IMR-90 (cell line): ENCODE measurements around the gene SEL1L3. TPM values are rescaled to one million over a fixed set of nuclear protein-coding genes. Genes with fewer than 3 reads are reported as not detected.

Experiments
- ATAC-seq: fragments of 200-7000 bp; cut with Tn5 transposase; 2 replicates; pipeline ENCODE4 v1.9.1; 2020; ENCODE audit warnings: low read depth, mild to moderate bottlenecking, moderate library complexity
- BruUV-seq: library from RNA; stranded (reverse); fragments of 400-500 nt; replicated peaks from 2 replicates; lab custom pipeline; 2021; lab: Mats Ljungman, UMichigan
- CTCF ChIA-PET: fragments of 300-600 bp; formaldehyde crosslinking; extraction: SDS; loops from one replicate; lab custom pipeline; 2021; ENCODE audit warnings: antibody characterized with exemption; lab: Yijun Ruan, JAX
- POLR2A ChIA-PET: fragments of 300-600 bp; sonication (Branson Sonifier 250); formaldehyde crosslinking; loops from one replicate; lab custom pipeline; 2022; ENCODE audit warnings: antibody characterized with exemption; ENCODE audit not compliant: unreplicated experiment; lab: Charles Lee
- DNase-seq: peaks from one replicate; pipeline ENCODE4 v3.0.0; 2013
- H2AFZ ChIP-seq: replicated peaks from 2 replicates; pipeline ENCODE3; 2013; ENCODE audit warnings: low read length, mild to moderate bottlenecking; ENCODE audit not compliant: poor library complexity
- H2AK5ac ChIP-seq: 2 replicates; pipeline ENCODE4 v1.6.1; 2013; ENCODE audit warnings: low read depth, low read length, inconsistent platforms
- H2AK9ac ChIP-seq: replicated peaks from 2 replicates; pipeline ENCODE3; 2013; ENCODE audit warnings: mild to moderate bottlenecking, low read depth, low read length, moderate library complexity; ENCODE audit not compliant: poor library complexity
- H2BK120ac ChIP-seq: 2 replicates; pipeline ENCODE4 v1.6.1; 2013; ENCODE audit warnings: low read depth, low read length, inconsistent platforms
- H2BK15ac ChIP-seq: 3 replicates; pipeline ENCODE4 v1.6.1; 2013; ENCODE audit warnings: low read depth, low read length, inconsistent platforms
- H2BK20ac ChIP-seq: 2 replicates; pipeline ENCODE4 v1.6.1; 2013; ENCODE audit warnings: low read depth, mild to moderate bottlenecking, inconsistent platforms, low read length, moderate library complexity
- H2BK5ac ChIP-seq: 2 replicates; pipeline ENCODE4 v1.6.1; 2013; ENCODE audit warnings: mild to moderate bottlenecking, low read depth, low read length, inconsistent platforms; ENCODE audit not compliant: poor library complexity, severe bottlenecking
- H3K14ac ChIP-seq: replicated peaks from 2 replicates; pipeline ENCODE4 v1.6.1; 2013; ENCODE audit warnings: low read depth, low read length, inconsistent platforms
- H3K18ac ChIP-seq: 2 replicates; pipeline ENCODE4 v1.6.1; 2013; ENCODE audit warnings: low read depth, low read length, control low read depth
- H3K23ac ChIP-seq: 2 replicates; pipeline ENCODE4 v1.6.1; 2013; ENCODE audit warnings: low read depth, low read length, inconsistent platforms
- H3K27ac ChIP-seq: 2 replicates; pipeline ENCODE4 v1.5.1; 2013; ENCODE audit warnings: mild to moderate bottlenecking, control low read depth, low read length; ENCODE audit not compliant: insufficient read depth
- H3K27me3 ChIP-seq: 2 replicates; pipeline ENCODE4 v1.6.1; 2013; ENCODE audit warnings: low read length; ENCODE audit not compliant: control insufficient read depth, insufficient read depth
- H3K36me3 ChIP-seq: 2 replicates; pipeline ENCODE4 v1.6.1; 2013; ENCODE audit warnings: low read length, mixed read lengths; ENCODE audit not compliant: control insufficient read depth, insufficient read depth
- H3K4ac ChIP-seq: 2 replicates; pipeline ENCODE4 v1.6.1; 2013; ENCODE audit warnings: low read depth, low read length, inconsistent platforms
- H3K4me1 ChIP-seq: 2 replicates; pipeline ENCODE4 v1.6.1; 2013; ENCODE audit warnings: low read length, mixed read lengths; ENCODE audit not compliant: control insufficient read depth, insufficient read depth
- H3K4me2 ChIP-seq: 2 replicates; pipeline ENCODE4 v1.6.1; 2013; ENCODE audit warnings: low read depth, mild to moderate bottlenecking, control low read depth, low read length, moderate library complexity
- H3K4me3 ChIP-seq: 2 replicates; pipeline ENCODE4 v1.5.1; 2013; ENCODE audit warnings: low read depth, mild to moderate bottlenecking, control low read depth, low read length, moderate library complexity; ENCODE audit not compliant: insufficient read depth
- H3K56ac ChIP-seq: 2 replicates; pipeline ENCODE4 v1.6.1; 2013; ENCODE audit warnings: low read length, inconsistent platforms; ENCODE audit not compliant: insufficient read depth; ENCODE audit errors: extremely low read depth
- H3K79me1 ChIP-seq, 2 experiments: 2 replicates each; pipeline ENCODE4 v1.6.1; 2013; ENCODE audit warnings: low read length in 2 of 2, inconsistent platforms in 1 of 2, low read depth in 1 of 2
- H3K9ac ChIP-seq: 2 replicates; pipeline ENCODE4 v1.6.1; 2013; ENCODE audit warnings: low read depth, low read length, control low read depth
- H3K9me1 ChIP-seq: 2 replicates; pipeline ENCODE4 v1.6.1; 2013; ENCODE audit warnings: low read length, inconsistent platforms; ENCODE audit not compliant: insufficient read depth
- H3K9me3 ChIP-seq: 2 replicates; pipeline ENCODE4 v1.6.1; 2013; ENCODE audit warnings: low read length; ENCODE audit not compliant: control insufficient read depth, insufficient read depth
- H4K20me1 ChIP-seq: 2 replicates; pipeline ENCODE4 v1.6.1; 2013; ENCODE audit warnings: low read length, inconsistent platforms; ENCODE audit not compliant: insufficient read depth
- H4K5ac ChIP-seq: 2 replicates; pipeline ENCODE4 v1.6.1; 2013; ENCODE audit warnings: mild to moderate bottlenecking, low read depth, low read length, control low read depth
- H4K8ac ChIP-seq, 2 experiments: 2 replicates each; pipeline ENCODE4 v1.6.1; 2013; ENCODE audit warnings: low read depth in 2 of 2, low read length in 2 of 2, control low read depth in 1 of 2, inconsistent platforms in 1 of 2
- H4K91ac ChIP-seq: 2 replicates; pipeline ENCODE4 v1.6.1; 2013; ENCODE audit warnings: low read depth, low read length, inconsistent platforms; ENCODE audit not compliant: insufficient read depth
- BHLHE40 ChIP-seq: fragments of 150-350 bp; IDR thresholded peaks from 2 replicates; pipeline ENCODE4 v1.6.1; 2016; ENCODE audit warnings: mild to moderate bottlenecking, low read depth, low read length
- CEBPB ChIP-seq: IDR thresholded peaks from 2 replicates; pipeline ENCODE4 v1.6.1; 2012; ENCODE audit warnings: low read depth, low read length, improper control_type of control experiment
- CHD1 ChIP-seq: IDR thresholded peaks from 2 replicates; pipeline ENCODE4 v1.6.1; 2012; ENCODE audit warnings: low read depth, low read length, improper control_type of control experiment
- FOS ChIP-seq: fragments of 150-350 bp; IDR thresholded peaks from 2 replicates; pipeline ENCODE4 v1.6.1; 2016; ENCODE audit warnings: low read depth, low read length
- MAFK ChIP-seq: IDR thresholded peaks from 2 replicates; pipeline ENCODE4 v1.6.1; 2012; ENCODE audit warnings: low read depth, low read length, improper control_type of control experiment
- MAZ ChIP-seq: IDR thresholded peaks from 2 replicates; pipeline ENCODE4 v1.6.1; 2012; ENCODE audit warnings: low read depth, mild to moderate bottlenecking, low read length, improper control_type of control experiment, moderate library complexity, borderline replicate concordance
- MXI1 ChIP-seq: IDR thresholded peaks from 2 replicates; pipeline ENCODE4 v1.6.1; 2012; ENCODE audit warnings: low read depth, mild to moderate bottlenecking, low read length, moderate library complexity, borderline replicate concordance
- POLR2A ChIP-seq: IDR thresholded peaks from 2 replicates; pipeline ENCODE4 v1.6.1; 2012; ENCODE audit warnings: mild to moderate bottlenecking, low read depth, low read length
- RAD21 ChIP-seq: IDR thresholded peaks from 2 replicates; pipeline ENCODE4 v1.6.1; 2012; ENCODE audit warnings: low read length, improper control_type of control experiment
- RCOR1 ChIP-seq: IDR thresholded peaks from 2 replicates; pipeline ENCODE4 v1.6.1; 2012; ENCODE audit warnings: mild to moderate bottlenecking, low read length, improper control_type of control experiment; ENCODE audit not compliant: insufficient replicate concordance
- RFX5 ChIP-seq: IDR thresholded peaks from 2 replicates; pipeline ENCODE4 v1.8.0; 2012; ENCODE audit warnings: low read depth, mild to moderate bottlenecking, low read length, moderate library complexity
- SMC3 ChIP-seq: fragments of 150-350 bp; IDR thresholded peaks from 2 replicates; pipeline ENCODE4 v1.6.1; 2016; ENCODE audit warnings: low read depth, mild to moderate bottlenecking, antibody characterized with exemption, low read length, moderate library complexity
- WGBS, 2 experiments: methylation state at CpG; one replicate each; pipeline versions ENCODE4 v1.1.5 to v1.1.7; 2013; ENCODE audit warnings: missing lambda C conversion rate in 2 of 2; ENCODE audit not compliant: insufficient read length in 1 of 2; ENCODE audit errors: extremely low coverage in 2 of 2; 5-methylcytosine and 5-hydroxymethylcytosine counted together
- dilution Hi-C: fragments of 300-500 bp; cut with HindIII; formaldehyde crosslinking; loops from one replicate; pipeline ENCODE4 v1.14.3; 2018; ENCODE audit warnings: low sequenced_read_pairs; ENCODE audit not compliant: unreplicated experiment
- in situ Hi-C: fragments of 300-500 bp; cut with MboI; formaldehyde crosslinking; loops from 3 replicates; pipeline ENCODE4 v1.14.3; 2019; ENCODE audit warnings: low sequenced_read_pairs, inconsistent platforms, mixed read lengths
- intact Hi-C: fragments of 100-400 bp; cut with micrococcal nuclease; formaldehyde crosslinking; loops from 2 replicates; pipeline ENCODE4 v1.10.0; 2022
- polyA plus RNA-seq, 3 experiments: library from polyadenylated mRNA; depleted of rRNA; stranded (reverse); fragments of >200 nt; gene quantifications; 2 replicates each; pipeline ENCODE4 v1.2.3, GENCODE V29; 2012; ENCODE audit warnings: low replicate concordance in 1 of 3
- total RNA-seq: library from RNA; depleted of rRNA; stranded (reverse); fragments of >200 nt; gene quantifications from 2 replicates; pipeline ENCODE4 v1.2.3, GENCODE V29; 2012
- TF ChIP-seq, protein P1 (sequence below): conservative IDR thresholded peaks from 2 replicates; pipeline ENCODE4 v1.5.1; 2012; ENCODE audit warnings: mild to moderate bottlenecking, low read depth, low read length, improper control_type of control experiment
- TF ChIP-seq, protein P2 (sequence below): fragments of 150-350 bp; IDR thresholded peaks from 2 replicates; pipeline ENCODE4 v1.6.1; 2016; ENCODE audit warnings: low read depth, mild to moderate bottlenecking, low read length, moderate library complexity, borderline replicate concordance
- TF ChIP-seq, protein P3 (sequence below): fragments of 150-350 bp; IDR thresholded peaks from 2 replicates; pipeline ENCODE4 v1.6.1; 2017; ENCODE audit warnings: mild to moderate bottlenecking, antibody characterized with exemption, low read length, low read depth

The SEL1L3 gene
- total and polyA plus RNA-seq, 2 of the 4 experiments (the other 2 are of a cell fraction), result 16.4 to 43.7 TPM

GRCh38 chr4:25872851-25873631 lies 10.3 kb upstream of the SEL1L3 start:
- Histone ChIP-seq H3K27ac (no peak overlapping the region), H4K8ac (no peak overlapping the region), H3K4me2 (no peak overlapping the region), H3K4me3 (no peak overlapping the region), H2BK120ac (no peak overlapping the region), H2AFZ (no peak overlapping the region), H3K4me1 (peaks cover 5% of the 10 kb centered on the region), H2BK5ac (no peak overlapping the region), H2AK9ac (no peak overlapping the region), H3K18ac (no peak overlapping the region), H4K91ac (no peak overlapping the region), H3K4ac (no peak overlapping the region), H3K9me1 (no peaks in the 10 kb centered on the region), H3K9me3 (peaks cover 3% of the 10 kb centered on the region; the same call in 1 of the 2 replicates), H3K9ac (no peak overlapping the region), H3K36me3 (no peaks in the 10 kb centered on the region), H3K56ac (no peak overlapping the region), H4K5ac (no peak overlapping the region), H4K20me1 (no peaks in the 10 kb centered on the region), H3K27me3 (no peaks in the 10 kb centered on the region), H3K14ac (no peak overlapping the region), H2BK15ac (no peak overlapping the region), H2BK20ac (no peak overlapping the region), H3K23ac (no peak overlapping the region), H3K79me1 (no peaks in the 10 kb centered on the region), H2AK5ac (no peak overlapping the region)
- no TSS peak for BruUV-seq
- WGBS, 2 experiments, result 84% methylated on average over 3 of the region's 13 CpGs; no CpG with 5 or more reads in 1 of the 2 experiments
- ChIA-PET CTCF (interaction anchor here (0.9 kb wide), 1 partner anchor 10 kb away, joined by 3 read pairs; no protein-coding TSS in a partner anchor), POLR2A (no interaction called here)
- in situ Hi-C loops, result no loop called here
- no peak for ATAC-seq
- no peak for DNase-seq
- dilution Hi-C loops, result no loop called here
- intact Hi-C loops, result no loop called here
- TF ChIP-seq, protein P1, sequence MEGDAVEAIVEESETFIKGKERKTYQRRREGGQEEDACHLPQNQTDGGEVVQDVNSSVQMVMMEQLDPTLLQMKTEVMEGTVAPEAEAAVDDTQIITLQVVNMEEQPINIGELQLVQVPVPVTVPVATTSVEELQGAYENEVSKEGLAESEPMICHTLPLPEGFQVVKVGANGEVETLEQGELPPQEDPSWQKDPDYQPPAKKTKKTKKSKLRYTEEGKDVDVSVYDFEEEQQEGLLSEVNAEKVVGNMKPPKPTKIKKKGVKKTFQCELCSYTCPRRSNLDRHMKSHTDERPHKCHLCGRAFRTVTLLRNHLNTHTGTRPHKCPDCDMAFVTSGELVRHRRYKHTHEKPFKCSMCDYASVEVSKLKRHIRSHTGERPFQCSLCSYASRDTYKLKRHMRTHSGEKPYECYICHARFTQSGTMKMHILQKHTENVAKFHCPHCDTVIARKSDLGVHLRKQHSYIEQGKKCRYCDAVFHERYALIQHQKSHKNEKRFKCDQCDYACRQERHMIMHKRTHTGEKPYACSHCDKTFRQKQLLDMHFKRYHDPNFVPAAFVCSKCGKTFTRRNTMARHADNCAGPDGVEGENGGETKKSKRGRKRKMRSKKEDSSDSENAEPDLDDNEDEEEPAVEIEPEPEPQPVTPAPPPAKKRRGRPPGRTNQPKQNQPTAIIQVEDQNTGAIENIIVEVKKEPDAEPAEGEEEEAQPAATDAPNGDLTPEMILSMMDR, result no peak
- no peak for TF ChIP-seq RFX5
- TF ChIP-seq RCOR1, result no peak
- no peak for TF ChIP-seq RAD21
- TF ChIP-seq, protein P2, sequence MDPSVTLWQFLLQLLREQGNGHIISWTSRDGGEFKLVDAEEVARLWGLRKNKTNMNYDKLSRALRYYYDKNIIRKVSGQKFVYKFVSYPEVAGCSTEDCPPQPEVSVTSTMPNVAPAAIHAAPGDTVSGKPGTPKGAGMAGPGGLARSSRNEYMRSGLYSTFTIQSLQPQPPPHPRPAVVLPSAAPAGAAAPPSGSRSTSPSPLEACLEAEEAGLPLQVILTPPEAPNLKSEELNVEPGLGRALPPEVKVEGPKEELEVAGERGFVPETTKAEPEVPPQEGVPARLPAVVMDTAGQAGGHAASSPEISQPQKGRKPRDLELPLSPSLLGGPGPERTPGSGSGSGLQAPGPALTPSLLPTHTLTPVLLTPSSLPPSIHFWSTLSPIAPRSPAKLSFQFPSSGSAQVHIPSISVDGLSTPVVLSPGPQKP, result no peak
- TF ChIP-seq, protein P3, sequence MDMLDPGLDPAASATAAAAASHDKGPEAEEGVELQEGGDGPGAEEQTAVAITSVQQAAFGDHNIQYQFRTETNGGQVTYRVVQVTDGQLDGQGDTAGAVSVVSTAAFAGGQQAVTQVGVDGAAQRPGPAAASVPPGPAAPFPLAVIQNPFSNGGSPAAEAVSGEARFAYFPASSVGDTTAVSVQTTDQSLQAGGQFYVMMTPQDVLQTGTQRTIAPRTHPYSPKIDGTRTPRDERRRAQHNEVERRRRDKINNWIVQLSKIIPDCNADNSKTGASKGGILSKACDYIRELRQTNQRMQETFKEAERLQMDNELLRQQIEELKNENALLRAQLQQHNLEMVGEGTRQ, result no peak
- TF ChIP-seq POLR2A, result no peak
- TF ChIP-seq MAZ, result no peak
- TF ChIP-seq CEBPB, result no peak
- TF ChIP-seq MXI1, result no peak
- TF ChIP-seq CHD1, result no peak
- no peak for TF ChIP-seq SMC3
- no peak for TF ChIP-seq MAFK
- TF ChIP-seq BHLHE40, result no peak
- TF ChIP-seq FOS, result no peak
